CD4-positive, alpha-beta T cell treated with Interleukin-15 for 1 hour (primary cell): Measurements from ENCODE around the gene LSR.

Source experiments
- DNase-seq: peaks from one replicate; pipeline ENCODE4 v3.0.0-alpha.2; 2020

The LSR gene

DNA sequence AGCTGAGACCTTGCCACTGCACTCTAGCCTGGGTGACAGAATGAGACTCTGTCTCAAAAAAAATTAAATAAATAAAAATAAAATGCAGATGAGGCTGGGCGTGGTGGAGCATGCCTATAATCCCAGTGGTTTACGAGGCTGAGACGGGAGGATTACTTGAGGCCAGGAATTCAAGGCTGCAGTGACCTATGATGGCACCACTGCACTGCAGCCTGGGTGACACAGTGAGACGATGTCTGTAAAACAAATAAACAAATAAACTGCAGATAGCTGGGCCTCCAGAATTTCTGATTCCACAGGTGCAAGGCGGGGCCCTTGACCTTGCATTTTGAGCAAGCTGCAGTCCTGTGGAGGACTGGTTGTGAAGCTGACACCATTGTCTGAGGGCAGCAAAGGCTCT, 40.1 kb downstream of the LSR start:
- no peak for DNase-seq

DNA sequence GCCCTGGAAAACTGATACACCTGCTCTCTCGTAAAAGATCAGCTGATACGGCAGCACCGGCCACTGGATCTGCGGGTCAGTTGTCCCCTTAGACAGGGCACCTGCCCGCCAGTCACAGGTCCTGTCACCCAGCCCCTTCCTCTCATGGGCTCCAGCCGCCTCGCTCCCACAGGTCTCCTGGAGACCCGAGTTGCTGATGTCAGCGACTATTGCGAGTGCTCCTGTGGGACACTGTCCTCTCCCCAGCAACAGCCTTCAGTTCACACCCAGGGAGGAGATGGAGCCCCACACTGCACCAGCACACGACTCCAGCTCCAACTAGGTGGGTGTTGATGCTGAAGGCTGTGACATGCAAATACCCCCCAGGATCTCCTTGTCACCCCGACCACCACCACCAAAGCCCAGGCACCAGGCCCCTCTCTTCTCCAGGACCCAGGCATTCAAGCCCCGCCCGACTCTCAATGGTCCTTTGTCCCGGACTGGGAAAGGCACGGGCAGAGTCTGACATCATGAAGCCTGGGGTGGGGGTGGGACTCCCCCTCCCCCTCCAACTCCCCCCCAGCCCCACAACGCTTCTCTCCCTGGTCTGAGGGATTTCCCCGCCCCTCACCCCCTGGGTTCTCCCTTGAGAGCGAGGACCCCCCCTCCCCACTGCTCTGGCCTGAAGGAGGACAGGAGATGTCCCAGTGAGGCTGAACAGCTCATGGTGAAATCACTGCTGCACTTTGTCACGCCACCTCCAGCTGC, 41.8 kb downstream of the LSR start:
- no peak for DNase-seq

- no peak for DNase-seq
These were observed 42.5 kb downstream of the LSR start for GRCh38 chr19:35291259-35291658.

DNA sequence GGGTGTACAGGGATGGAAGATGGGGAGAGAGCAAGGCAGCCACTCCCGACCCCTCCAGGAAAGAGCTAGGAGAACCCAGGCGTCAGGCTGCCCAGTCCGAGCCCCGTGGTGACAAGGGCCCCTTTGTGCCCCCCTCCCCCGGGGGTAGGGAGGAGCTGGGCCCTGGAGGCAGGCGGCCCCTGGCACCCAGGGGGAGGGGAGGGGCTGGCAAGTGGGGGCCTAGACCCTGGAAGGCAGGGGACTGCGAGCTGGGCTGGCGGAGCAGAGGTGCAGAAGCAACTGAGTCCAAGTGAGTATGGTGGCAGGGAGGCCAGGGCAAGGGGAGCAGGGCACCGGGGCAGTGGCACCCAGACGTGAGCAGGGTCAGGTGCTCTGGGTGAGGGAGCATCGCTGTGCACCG, 43.1 kb downstream of the LSR start, which contains the start of gene MAG:
Gene MAG, plus strand, starts transcription at position 246 of the 400 bp plus-strand sequence. CDS start 3,248 bp downstream, outside the sequence.
- DNase-seq = no peak

GRCh38 chr19:35292421-35293362, 43.9 kb downstream of the LSR start:
- no peak for DNase-seq

- DNase-seq = no peak
These were observed 44.5 kb downstream of the LSR start for GRCh38 chr19:35293363-35293739.

GRCh38 chr19:35293808-35294207, 45.0 kb downstream of the LSR start:
- DNase-seq = no peak

DNA sequence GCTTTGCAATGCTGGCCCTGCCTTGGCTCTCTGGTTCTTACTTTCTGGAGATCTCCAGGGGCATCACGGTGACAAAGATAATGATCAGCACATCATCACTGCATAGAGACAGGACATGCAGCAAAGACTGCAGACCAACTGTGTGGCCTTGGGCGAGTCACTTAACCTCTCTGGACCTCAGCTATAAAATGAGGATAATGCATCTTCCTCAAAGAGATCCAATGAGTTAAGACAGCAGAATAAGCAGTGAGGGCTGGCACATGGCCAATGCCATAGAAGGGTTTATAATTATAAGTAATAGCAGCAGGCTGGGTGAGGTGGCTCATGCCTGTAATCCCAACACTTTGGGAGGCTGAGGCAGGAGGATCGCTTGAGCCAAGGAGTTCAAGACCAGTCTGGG, 45.5 kb downstream of the LSR start:
- no peak for DNase-seq

GRCh38 chr19:35294859-35295791, 46.3 kb downstream of the LSR start:
- DNase-seq = no peak

DNA sequence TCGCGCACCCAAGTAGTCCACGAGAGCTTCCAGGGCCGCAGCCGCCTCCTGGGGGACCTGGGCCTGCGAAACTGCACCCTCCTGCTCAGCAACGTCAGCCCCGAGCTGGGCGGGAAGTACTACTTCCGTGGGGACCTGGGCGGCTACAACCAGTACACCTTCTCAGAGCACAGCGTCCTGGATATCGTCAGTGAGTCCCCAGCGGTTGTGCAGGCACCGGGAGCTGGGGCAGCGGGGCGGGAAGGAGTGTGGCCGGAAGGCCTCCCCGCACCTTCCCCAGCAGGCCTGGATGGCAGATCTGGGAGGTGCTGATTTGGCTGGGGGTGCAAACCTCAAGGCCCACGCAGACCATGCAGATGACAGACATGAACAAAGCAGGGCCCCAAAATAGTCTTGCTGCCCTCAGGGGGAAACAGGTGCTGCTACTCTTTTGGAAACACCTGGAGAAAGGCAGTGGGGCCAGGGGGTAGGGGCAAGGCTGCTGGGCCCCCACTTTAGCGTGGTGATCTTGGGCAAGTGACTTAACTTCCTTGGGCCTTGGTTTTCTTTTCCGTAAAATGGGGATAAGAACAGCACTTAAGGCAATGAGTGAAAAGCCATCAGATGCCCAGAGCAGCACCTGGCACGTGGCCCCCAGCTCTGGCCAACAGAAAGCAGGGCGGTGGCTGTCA, 47.1 kb downstream of the LSR start:
- DNase-seq = peak; percentile 44

DNA sequence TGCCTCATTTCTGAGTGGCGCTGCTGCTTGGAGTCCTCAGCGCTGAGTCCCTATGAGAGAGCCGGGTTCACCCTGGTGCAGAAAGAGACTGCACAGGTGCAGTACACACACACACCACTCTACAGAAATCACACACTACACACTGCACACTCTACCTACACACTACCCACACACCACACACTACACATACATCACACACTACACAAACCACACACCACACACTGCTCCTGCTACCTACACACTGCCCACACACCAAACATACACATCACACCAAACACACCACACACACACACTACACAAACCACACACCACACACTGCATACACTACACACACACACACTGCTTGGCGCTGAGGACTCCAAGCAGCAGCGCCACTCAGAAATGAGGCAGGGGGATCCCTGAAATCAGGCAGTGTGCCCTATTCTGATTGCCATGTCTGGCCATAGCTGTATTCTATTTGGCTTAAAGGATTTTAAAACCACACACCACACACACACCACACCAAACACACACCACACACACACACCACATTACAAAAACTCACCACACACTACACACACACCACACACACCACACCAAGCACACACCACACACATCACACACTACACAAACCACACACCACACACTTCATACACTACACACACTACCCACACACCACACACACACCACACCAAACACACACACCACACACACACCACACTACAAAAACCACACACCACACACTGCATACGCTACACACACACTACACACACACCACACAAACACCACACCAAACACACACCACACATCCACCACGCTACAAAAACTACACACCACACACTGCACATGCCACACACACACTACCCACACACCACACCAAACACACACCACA, 48.1 kb downstream of the LSR start:
- DNase-seq = no peak

DNA sequence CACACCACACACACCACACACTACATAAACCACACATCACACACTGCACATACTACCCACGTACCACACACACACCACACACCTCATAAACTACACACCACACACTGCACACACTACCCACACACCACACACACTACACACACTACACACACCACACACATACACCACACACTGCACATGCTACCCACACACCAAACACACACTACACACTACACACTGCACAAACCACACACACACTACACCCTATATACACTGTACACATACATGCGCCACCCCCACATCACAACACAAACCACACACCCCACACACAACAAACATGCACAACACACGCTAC, 48.7 kb downstream of the LSR start:
- no peak for DNase-seq

DNA sequence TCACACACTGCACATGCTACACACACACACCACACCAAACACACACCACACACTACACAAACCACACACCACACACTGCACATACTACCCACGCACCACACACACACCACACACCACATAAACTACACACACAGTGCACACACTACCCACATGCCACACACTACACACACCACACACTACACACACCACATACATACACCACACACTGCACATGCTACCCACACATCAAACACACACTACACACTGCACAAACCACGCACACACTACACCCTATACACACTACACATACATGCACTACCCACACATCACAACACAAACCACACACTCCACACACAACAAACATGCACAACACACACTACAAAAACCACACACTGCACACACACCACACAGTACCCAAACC, 49.1 kb downstream of the LSR start:
- no peak for DNase-seq

- no peak for DNase-seq
These were observed 49.8 kb downstream of the LSR start for GRCh38 chr19:35298561-35298972.

- DNase-seq = no peak
These were observed 50.9 kb downstream of the LSR start for GRCh38 chr19:35299523-35300338.

GRCh38 chr19:35300339-35300649, 51.5 kb downstream of the LSR start:
- no peak for DNase-seq

GRCh38 chr19:35301961-35302360, 53.2 kb downstream of the LSR start:
- no peak for DNase-seq

DNA sequence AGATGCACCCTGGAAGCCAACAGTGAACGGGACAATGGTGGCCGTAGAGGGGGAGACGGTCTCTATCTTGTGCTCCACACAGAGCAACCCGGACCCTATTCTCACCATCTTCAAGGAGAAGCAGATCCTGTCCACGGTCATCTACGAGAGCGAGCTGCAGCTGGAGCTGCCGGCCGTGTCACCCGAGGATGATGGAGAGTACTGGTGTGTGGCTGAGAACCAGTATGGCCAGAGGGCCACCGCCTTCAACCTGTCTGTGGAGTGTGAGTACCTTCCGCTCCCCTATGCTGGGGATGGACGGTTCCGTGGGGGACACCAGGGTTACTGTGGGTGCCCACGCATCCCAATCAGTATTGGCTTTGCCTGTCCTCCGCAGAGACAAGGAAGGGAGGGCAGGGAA, 53.6 kb downstream of the LSR start:
- DNase-seq = no peak

DNA sequence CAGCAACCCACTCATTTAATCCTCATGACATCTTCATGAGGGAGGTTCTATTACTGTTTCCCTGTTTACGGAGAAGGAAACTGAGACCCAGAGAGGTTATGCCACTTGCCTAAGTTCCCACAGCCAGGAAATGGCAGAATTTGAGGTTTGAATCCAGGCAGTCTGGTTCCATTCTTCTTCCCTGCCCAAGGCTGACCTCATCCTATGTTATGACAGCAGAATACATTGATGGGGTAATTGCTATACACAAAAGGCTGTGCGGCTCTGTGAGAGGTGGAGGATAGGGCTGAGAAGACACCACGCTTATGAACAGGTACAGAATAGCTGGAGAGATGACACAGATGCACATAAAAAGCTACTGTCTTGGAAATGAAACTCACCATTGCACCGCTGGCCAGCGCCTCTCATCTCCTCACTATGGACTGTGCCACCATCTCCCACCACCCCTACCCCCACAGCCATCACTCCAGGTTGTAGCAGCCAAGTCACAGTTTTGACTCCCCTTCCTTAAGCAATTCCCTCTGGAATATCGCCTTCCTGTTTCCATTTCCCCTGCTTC, 54.6 kb downstream of the LSR start:
- no peak for DNase-seq

DNA sequence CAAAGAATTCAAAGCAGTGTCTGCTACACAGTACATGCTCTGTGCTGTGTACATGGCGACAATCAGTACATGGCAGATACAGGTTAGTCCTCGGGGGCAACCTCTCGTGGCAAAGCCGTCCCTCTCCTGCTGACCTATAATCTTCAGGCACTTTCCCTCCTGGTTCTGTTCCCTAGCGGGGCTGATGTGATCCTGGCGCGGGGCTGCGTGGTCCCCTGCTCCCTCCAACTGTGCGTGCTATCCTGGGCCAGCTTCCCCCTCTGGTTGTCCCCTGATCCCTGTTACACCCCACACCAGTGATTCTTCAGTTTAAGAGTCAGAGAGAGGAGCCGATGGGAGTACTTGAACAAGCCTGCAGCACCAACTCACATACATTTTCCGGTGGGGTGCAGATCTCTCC, 55.2 kb downstream of the LSR start:
- no peak for DNase-seq
